ENCODE data around the gene SLC45A3. TPM values are rescaled to one million over a fixed set of nuclear protein-coding genes. Genes with fewer than 3 reads are reported as not detected.

SLC45A3 gene
- total and polyA plus RNA-seq, 2 of the 8 experiments (the other 6 are each of a cell fraction or from before 2014, with no cell fraction given): 13.0 to 14.3 TPM

- no peak for DNase-seq (ENCODE audit: low read depth in 1 of 2, low spot score in 2 of 2)
- H4K5ac ChIP-seq (ENCODE audit: insufficient read length, low read depth, low read length): no peak overlapping the region
- 93% methylated on average over 4 of the region's 4 CpGs; no CpG with 5 or more reads in 1 of the 2 experiments for WGBS, 2 experiments (ENCODE audit: extremely low coverage in 1 of 2, insufficient coverage in 1 of 2, insufficient read length in 1 of 2, insufficient replicate concordance in 2 of 2, low coverage in 1 of 2, low lambda C conversion rate in 2 of 2, missing lambda C conversion rate in 1 of 2)
These were observed 18.6 kb upstream of the SLC45A3 start for GRCh38 chr1:205698921-205699320.

More at GRCh38 chr1:205698921-205699320, 18.6 kb upstream of the SLC45A3 start:
- Histone ChIP-seq H3K27ac (ENCODE audit: low read depth, low read length) (no peak overlapping the region), H2BK5ac (ENCODE audit: low read depth, low read length) (no peak overlapping the region), H2BK12ac (ENCODE audit: low read depth, low read length) (no peak overlapping the region), H2BK120ac (replicated peaks; ENCODE audit: low read depth, low read length) (no peak overlapping the region), H2BK20ac (ENCODE audit: low read length) (no peak overlapping the region), H3K23ac (ENCODE audit: insufficient read length) (no peak overlapping the region), H3K79me1 (ENCODE audit: low read depth, low read length) (no peaks in the 10 kb centered on the region), H3K18ac (ENCODE audit: extremely low read depth, low read length) (no peak overlapping the region), H3K36me3 (ENCODE audit: control insufficient read depth in 2 of 4, insufficient read depth in 4 of 4, low read length in 3 of 4) (no peaks in the 10 kb centered on the region), H2BK15ac (ENCODE audit: low read length) (0 out of 2 replicates have a peak overlapping the region, but pooled peaks have one; percentile 72), H3K4me1 (replicated peaks in 1 of 4; ENCODE audit: control insufficient read depth in 3 of 4, insufficient read depth in 4 of 4, low read length in 3 of 4) (peaks cover 0 to 7% (median 5%) of the 10 kb centered on the region in 4 experiments; a peak in 5 of 7 replicates), H2AFZ (ENCODE audit: low read length) (no peak overlapping the region), H4K91ac (replicated peaks; ENCODE audit: insufficient read length, low read length) (no peak overlapping the region), H3K9me3 (ENCODE audit: insufficient read depth in 2 of 2, low read depth in 1 of 2, low read length in 1 of 2) (no peaks in the 10 kb centered on the region), H4K8ac (ENCODE audit: extremely low read depth, insufficient read depth, low read length) (no peak overlapping the region), H3K9ac (replicated peaks in 1 of 4; ENCODE audit: extremely low read depth in 1 of 4, low read depth in 3 of 4, low read length in 3 of 4) (no peak overlapping the region), H3K4ac (replicated peaks; ENCODE audit: insufficient read length, low read depth, low read length) (no peak overlapping the region), H3K56ac (replicated peaks; ENCODE audit: insufficient read length, low read depth, low read length) (no peak overlapping the region), H3K4me3 (ENCODE audit: extremely low read depth in 1 of 4, insufficient read depth in 2 of 4, low read depth in 3 of 4, low read length in 4 of 4) (no peak overlapping the region), H2AK5ac (ENCODE audit: low read depth, low read length) (no peak overlapping the region), H3K14ac (ENCODE audit: insufficient read length) (no peak overlapping the region), H3K23me2 (ENCODE audit: low read depth, low read length) (no peaks in the 10 kb centered on the region), H3K27me3 (replicated peaks in 1 of 4; ENCODE audit: control insufficient read depth in 3 of 4, extremely low read depth in 1 of 4, insufficient read depth in 3 of 4, low read length in 3 of 4) (no peaks in the 10 kb centered on the region), H3K4me2 (ENCODE audit: insufficient read depth in 1 of 2, low read depth in 2 of 2, low read length in 2 of 2) (no peak overlapping the region), H3K79me2 (ENCODE audit: control insufficient read depth in 1 of 2, insufficient read depth in 2 of 2, low read length in 2 of 2) (no peaks in the 10 kb centered on the region), H4K20me1 (replicated peaks in 1 of 2; ENCODE audit: control insufficient read depth in 1 of 2, insufficient read depth in 2 of 2, low read length in 2 of 2) (no peaks in the 10 kb centered on the region)
- ChIA-PET CTCF (ENCODE audit: partially characterized antibody) (interaction anchor here (0.7 to 14.1 kb wide), 5 partner anchors 10 to 110 kb away, joined by 3 to 152 read pairs (median 5); no protein-coding TSS in a partner anchor), POLR2A (ENCODE audit: partially characterized antibody) (interaction anchor here (0.7 to 17.3 kb wide), 2 partner anchors 10 to 34 kb away, joined by 5 to 241 read pairs; no protein-coding TSS in a partner anchor)
- FAIRE-seq: no peak
- TF ChIP-seq TCF12 (IDR thresholded peaks at IDR 0.05; ENCODE audit: low read depth, low read length) (no peak), ZNF274 (IDR thresholded peaks at IDR 0.05; ENCODE audit: borderline replicate concordance, extremely low read depth, low read length) (no peak)

Data from H1 (cell line).